WTC11 (cell line): Measurements from ENCODE around the gene ETV7. TPM values are rescaled to one million over a fixed set of nuclear protein-coding genes. Genes with fewer than 3 reads are reported as not detected.
A peak's percentile ranks its signal among the peaks of the same experiment; 100 is the strongest.

Source experiments
- ATAC-seq: fragments of 200-7000 bp; cut with Tn5 transposase; 2 replicates; pipeline ENCODE4 v1.10.0; 2021; ENCODE audit warnings: mild to moderate bottlenecking, moderate library complexity
- CTCF ChIA-PET: fragments of 300-600 bp; sonication (Branson Sonifier 250); formaldehyde crosslinking; loops from one replicate; lab custom pipeline; 2021; ENCODE audit warnings: antibody characterized with exemption; lab: Charles Lee
- POLR2A ChIA-PET: fragments of 350-600 bp; sonication (Branson Sonifier 250); formaldehyde crosslinking; loops from one replicate; lab custom pipeline; 2021; ENCODE audit warnings: antibody characterized with exemption; lab: Charles Lee
- DNase-seq: peaks from one replicate; pipeline ENCODE4 v3.0.0; 2021; ENCODE audit warnings: low spot score
- H3K27ac Mint-ChIP-seq: 2 replicates; pipeline ENCODE4 v1.8.0; 2021; ENCODE audit warnings: mixed read lengths
- H3K27me3 Mint-ChIP-seq: 2 replicates; pipeline ENCODE4 v1.8.0; 2021; ENCODE audit warnings: low read depth, mild to moderate bottlenecking, moderate library complexity, mixed read lengths
- H3K36me3 Mint-ChIP-seq: 2 replicates; pipeline ENCODE4 v1.8.0; 2021; ENCODE audit warnings: mixed read lengths
- H3K4me1 Mint-ChIP-seq: 2 replicates; pipeline ENCODE4 v1.8.0; 2022; ENCODE audit warnings: mixed read lengths
- H3K4me3 Mint-ChIP-seq: 2 replicates; pipeline ENCODE4 v1.8.0; 2021; ENCODE audit warnings: mild to moderate bottlenecking, moderate library complexity, mixed read lengths
- H3K9me3 Mint-ChIP-seq: 2 replicates; pipeline ENCODE4 v1.8.0; 2021; ENCODE audit warnings: mixed read lengths
- EMX1 ChIP-seq: fragments of 250-450 bp; sonication (Bioruptor Pico); IDR thresholded peaks from 2 replicates; pipeline ENCODE4 v1.8.0; 2021; ENCODE audit warnings: mild to moderate bottlenecking
- GABPB1 ChIP-seq: sonication (generic); formaldehyde crosslinking; IDR thresholded peaks from 2 replicates; pipeline ENCODE4 v1.8.1; 2023; ENCODE audit warnings: mild to moderate bottlenecking, missing genetic modification reagents
- IRF2 ChIP-seq: sonication (generic); formaldehyde crosslinking; IDR thresholded peaks from 2 replicates; pipeline ENCODE4 v1.8.0; 2022; ENCODE audit warnings: low read depth, missing genetic modification reagents, borderline replicate concordance
- JAZF1 ChIP-seq: fragments of 250-450 bp; sonication (Bioruptor Pico); IDR thresholded peaks from 2 replicates; pipeline ENCODE4 v1.9.0; 2021; ENCODE audit warnings: moderate library complexity, mild to moderate bottlenecking, inconsistent platforms
- NFYB ChIP-seq: sonication (generic); formaldehyde crosslinking; conservative IDR thresholded peaks from 2 replicates; pipeline ENCODE4 v1.8.0; 2022; ENCODE audit warnings: low read depth, missing genetic modification reagents
- NR1H2 ChIP-seq: sonication (generic); formaldehyde crosslinking; IDR thresholded peaks from 2 replicates; pipeline ENCODE4 v1.9.0; 2021; ENCODE audit warnings: mild to moderate bottlenecking, moderate library complexity, missing genetic modification reagents
- TCF7 ChIP-seq: sonication (generic); formaldehyde crosslinking; IDR thresholded peaks from 2 replicates; pipeline ENCODE4 v1.8.0; 2022; ENCODE audit warnings: mild to moderate bottlenecking, low read depth, missing genetic modification reagents, moderate library complexity
- ZNF232 ChIP-seq: sonication (generic); formaldehyde crosslinking; IDR thresholded peaks from 2 replicates; pipeline ENCODE4 v1.8.0; 2022; ENCODE audit warnings: mild to moderate bottlenecking, missing genetic modification reagents
- ZNF317 ChIP-seq: sonication (generic); formaldehyde crosslinking; IDR thresholded peaks from 2 replicates; pipeline ENCODE4 v1.8.1; 2023; ENCODE audit warnings: low read depth, mild to moderate bottlenecking, moderate library complexity, missing genetic modification reagents, borderline replicate concordance
- total RNA-seq: library from RNA; stranded (reverse); gene quantifications from 3 replicates; pipeline ENCODE4 v1.2.3, GENCODE V29; 2021
- TF ChIP-seq, protein P1 (sequence below): fragments of 250-450 bp; sonication (Bioruptor Pico); IDR thresholded peaks from 2 replicates; pipeline ENCODE4 v1.9.0; 2021; ENCODE audit warnings: mild to moderate bottlenecking
- TF ChIP-seq, protein P2 (sequence below): sonication (generic); formaldehyde crosslinking; IDR thresholded peaks from 2 replicates; pipeline ENCODE4 v1.8.1; 2022; ENCODE audit warnings: missing genetic modification reagents, borderline replicate concordance
- TF ChIP-seq, protein P3 (sequence below): sonication (generic); formaldehyde crosslinking; IDR thresholded peaks from 2 replicates; pipeline ENCODE4 v1.8.1; 2022; ENCODE audit warnings: mild to moderate bottlenecking, missing genetic modification reagents, moderate library complexity, borderline replicate concordance
- TF ChIP-seq, protein P4 (sequence below): sonication (generic); formaldehyde crosslinking; IDR thresholded peaks from 2 replicates; pipeline ENCODE4 v1.8.1; 2022; ENCODE audit warnings: low read depth, mild to moderate bottlenecking, moderate library complexity, missing genetic modification reagents, borderline replicate concordance
- TF ChIP-seq, protein P5 (sequence below): sonication (generic); formaldehyde crosslinking; IDR thresholded peaks from 2 replicates; pipeline ENCODE4 v1.8.1; 2023; ENCODE audit warnings: mild to moderate bottlenecking, moderate library complexity, missing genetic modification reagents
- TF ChIP-seq, protein P6 (sequence below): sonication (generic); formaldehyde crosslinking; IDR thresholded peaks from 2 replicates; pipeline ENCODE4 v1.8.0; 2022; ENCODE audit warnings: missing genetic modification reagents
- TF ChIP-seq, protein P7 (sequence below): fragments of 200-600 bp; IDR thresholded peaks from 2 replicates; pipeline ENCODE4 v1.8.0; 2022; ENCODE audit warnings: antibody characterized with exemption

Gene ETV7
- total RNA-seq, 1 experiment from 2014 or later: 0.68 TPM

DNA sequence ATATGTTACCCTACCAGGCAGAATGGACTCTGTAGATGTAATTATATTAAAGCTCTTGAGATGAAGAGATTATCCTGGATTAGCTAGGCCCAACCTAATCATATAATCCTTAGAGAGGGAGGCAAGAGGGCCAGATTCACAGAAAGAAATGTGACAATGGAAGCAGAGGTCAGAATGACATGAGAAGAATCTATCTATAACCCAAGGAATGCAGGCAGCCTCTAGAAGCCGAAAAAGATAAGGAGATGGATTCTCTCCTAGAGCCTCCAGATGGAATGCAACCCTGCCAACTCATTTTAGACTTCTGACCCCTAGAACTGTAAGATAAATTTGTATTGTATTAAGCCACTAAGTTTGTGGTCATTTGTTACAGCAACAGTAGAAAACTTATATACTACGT is 42.9 kb upstream of the ETV7 start:
- H3K9me3 Mint-ChIP-seq: no peaks in the 10 kb centered on the region
- ChIA-PET POLR2A (interaction anchor here (0.6 kb wide), 1 partner anchor 371 kb away, joined by 4 read pairs; no protein-coding TSS in a partner anchor), CTCF (interaction anchor here (0.5 to 2.5 kb wide), 3 partner anchors 13 to 28 kb away, joined by 3 to 20 read pairs (median 3); partner anchors contain the start of gene KCTD20)
- H3K4me3 Mint-ChIP-seq: no peak overlapping the region
- no peak overlapping the region for H3K27ac Mint-ChIP-seq
- TF ChIP-seq, protein P1, sequence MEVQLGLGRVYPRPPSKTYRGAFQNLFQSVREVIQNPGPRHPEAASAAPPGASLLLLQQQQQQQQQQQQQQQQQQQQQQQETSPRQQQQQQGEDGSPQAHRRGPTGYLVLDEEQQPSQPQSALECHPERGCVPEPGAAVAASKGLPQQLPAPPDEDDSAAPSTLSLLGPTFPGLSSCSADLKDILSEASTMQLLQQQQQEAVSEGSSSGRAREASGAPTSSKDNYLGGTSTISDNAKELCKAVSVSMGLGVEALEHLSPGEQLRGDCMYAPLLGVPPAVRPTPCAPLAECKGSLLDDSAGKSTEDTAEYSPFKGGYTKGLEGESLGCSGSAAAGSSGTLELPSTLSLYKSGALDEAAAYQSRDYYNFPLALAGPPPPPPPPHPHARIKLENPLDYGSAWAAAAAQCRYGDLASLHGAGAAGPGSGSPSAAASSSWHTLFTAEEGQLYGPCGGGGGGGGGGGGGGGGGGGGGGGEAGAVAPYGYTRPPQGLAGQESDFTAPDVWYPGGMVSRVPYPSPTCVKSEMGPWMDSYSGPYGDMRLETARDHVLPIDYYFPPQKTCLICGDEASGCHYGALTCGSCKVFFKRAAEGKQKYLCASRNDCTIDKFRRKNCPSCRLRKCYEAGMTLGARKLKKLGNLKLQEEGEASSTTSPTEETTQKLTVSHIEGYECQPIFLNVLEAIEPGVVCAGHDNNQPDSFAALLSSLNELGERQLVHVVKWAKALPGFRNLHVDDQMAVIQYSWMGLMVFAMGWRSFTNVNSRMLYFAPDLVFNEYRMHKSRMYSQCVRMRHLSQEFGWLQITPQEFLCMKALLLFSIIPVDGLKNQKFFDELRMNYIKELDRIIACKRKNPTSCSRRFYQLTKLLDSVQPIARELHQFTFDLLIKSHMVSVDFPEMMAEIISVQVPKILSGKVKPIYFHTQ (CRISPR knock-in tag): no peak
- TF ChIP-seq NR1H2 (CRISPR knock-in tag): no peak
- no peak for TF ChIP-seq ZNF317 (CRISPR knock-in tag)
- TF ChIP-seq, protein P2, sequence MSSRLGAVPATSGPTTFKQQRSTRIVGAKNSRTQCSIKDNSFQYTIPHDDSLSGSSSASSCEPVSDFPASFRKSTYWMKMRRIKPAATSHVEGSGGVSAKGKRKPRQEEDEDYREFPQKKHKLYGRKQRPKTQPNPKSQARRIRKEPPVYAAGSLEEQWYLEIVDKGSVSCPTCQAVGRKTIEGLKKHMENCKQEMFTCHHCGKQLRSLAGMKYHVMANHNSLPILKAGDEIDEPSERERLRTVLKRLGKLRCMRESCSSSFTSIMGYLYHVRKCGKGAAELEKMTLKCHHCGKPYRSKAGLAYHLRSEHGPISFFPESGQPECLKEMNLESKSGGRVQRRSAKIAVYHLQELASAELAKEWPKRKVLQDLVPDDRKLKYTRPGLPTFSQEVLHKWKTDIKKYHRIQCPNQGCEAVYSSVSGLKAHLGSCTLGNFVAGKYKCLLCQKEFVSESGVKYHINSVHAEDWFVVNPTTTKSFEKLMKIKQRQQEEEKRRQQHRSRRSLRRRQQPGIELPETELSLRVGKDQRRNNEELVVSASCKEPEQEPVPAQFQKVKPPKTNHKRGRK (CRISPR knock-in tag): no peak
- TF ChIP-seq IRF2 (CRISPR knock-in tag): no peak
- TF ChIP-seq TCF7 (CRISPR knock-in tag): no peak
- TF ChIP-seq EMX1: no peak
- TF ChIP-seq, protein P3, sequence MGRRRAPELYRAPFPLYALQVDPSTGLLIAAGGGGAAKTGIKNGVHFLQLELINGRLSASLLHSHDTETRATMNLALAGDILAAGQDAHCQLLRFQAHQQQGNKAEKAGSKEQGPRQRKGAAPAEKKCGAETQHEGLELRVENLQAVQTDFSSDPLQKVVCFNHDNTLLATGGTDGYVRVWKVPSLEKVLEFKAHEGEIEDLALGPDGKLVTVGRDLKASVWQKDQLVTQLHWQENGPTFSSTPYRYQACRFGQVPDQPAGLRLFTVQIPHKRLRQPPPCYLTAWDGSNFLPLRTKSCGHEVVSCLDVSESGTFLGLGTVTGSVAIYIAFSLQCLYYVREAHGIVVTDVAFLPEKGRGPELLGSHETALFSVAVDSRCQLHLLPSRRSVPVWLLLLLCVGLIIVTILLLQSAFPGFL: no peak
- TF ChIP-seq JAZF1 (CRISPR knock-in tag): no peak
- TF ChIP-seq, protein P4, sequence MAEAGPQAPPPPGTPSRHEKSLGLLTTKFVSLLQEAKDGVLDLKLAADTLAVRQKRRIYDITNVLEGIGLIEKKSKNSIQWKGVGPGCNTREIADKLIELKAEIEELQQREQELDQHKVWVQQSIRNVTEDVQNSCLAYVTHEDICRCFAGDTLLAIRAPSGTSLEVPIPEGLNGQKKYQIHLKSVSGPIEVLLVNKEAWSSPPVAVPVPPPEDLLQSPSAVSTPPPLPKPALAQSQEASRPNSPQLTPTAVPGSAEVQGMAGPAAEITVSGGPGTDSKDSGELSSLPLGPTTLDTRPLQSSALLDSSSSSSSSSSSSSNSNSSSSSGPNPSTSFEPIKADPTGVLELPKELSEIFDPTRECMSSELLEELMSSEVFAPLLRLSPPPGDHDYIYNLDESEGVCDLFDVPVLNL (CRISPR knock-in tag): no peak
- TF ChIP-seq ZNF232 (CRISPR knock-in tag): no peak
- TF ChIP-seq, protein P5, sequence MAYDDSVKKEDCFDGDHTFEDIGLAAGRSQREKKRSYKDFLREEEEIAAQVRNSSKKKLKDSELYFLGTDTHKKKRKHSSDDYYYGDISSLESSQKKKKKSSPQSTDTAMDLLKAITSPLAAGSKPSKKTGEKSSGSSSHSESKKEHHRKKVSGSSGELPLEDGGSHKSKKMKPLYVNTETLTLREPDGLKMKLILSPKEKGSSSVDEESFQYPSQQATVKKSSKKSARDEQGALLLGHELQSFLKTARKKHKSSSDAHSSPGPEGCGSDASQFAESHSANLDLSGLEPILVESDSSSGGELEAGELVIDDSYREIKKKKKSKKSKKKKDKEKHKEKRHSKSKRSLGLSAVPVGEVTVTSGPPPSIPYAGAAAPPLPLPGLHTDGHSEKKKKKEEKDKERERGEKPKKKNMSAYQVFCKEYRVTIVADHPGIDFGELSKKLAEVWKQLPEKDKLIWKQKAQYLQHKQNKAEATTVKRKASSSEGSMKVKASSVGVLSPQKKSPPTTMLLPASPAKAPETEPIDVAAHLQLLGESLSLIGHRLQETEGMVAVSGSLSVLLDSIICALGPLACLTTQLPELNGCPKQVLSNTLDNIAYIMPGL: no peak
- TF ChIP-seq GABPB1 (CRISPR knock-in tag): no peak
- TF ChIP-seq NFYB (CRISPR knock-in tag): no peak
- TF ChIP-seq, all 79 proteins: peak for 0
- Mint-ChIP-seq H3K36me3 (no peaks in the 10 kb centered on the region), H3K4me1 (no peaks in the 10 kb centered on the region; the same call in 1 of the 2 replicates), H3K27me3 (no peaks in the 10 kb centered on the region)
- ATAC-seq: no peak
- DNase-seq: no peak

DNA sequence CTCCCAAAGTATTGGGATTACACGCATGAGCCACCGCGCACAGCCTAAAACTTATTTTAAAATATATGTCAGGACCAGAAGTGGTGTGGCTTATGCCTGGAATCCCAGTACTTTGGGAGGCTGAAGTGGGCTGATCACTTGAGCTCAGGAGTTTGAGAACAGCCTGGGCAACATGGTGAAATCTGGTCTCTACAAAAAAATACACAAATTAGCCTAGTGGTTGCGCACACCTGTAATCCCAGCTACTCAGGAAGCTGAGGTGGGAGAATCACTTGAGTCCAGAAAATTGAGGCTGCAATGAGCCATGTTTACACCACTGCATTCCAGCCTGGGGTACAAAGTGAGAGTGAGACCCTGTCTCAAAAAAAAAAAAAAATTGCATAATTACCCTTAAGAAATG is 41.4 kb upstream of the ETV7 start:
- H3K27ac Mint-ChIP-seq: no peak overlapping the region
- H3K4me1 Mint-ChIP-seq: peaks cover under 1% of the 10 kb centered on the region
- POLR2A ChIA-PET: no interaction called here
- no peaks in the 10 kb centered on the region for H3K9me3 Mint-ChIP-seq
- CTCF ChIA-PET: interaction anchor here (0.6 to 2.5 kb wide), 32 partner anchors 10 to 1764 kb away, joined by 3 to 20 read pairs (median 3); partner anchors contain the start of gene KCTD20
- no peak for DNase-seq
- no peaks in the 10 kb centered on the region for H3K36me3 Mint-ChIP-seq
- H3K27me3 Mint-ChIP-seq: no peaks in the 10 kb centered on the region
- ATAC-seq: peak; percentile 68
- no peak overlapping the region for H3K4me3 Mint-ChIP-seq
- TF ChIP-seq, protein P6, sequence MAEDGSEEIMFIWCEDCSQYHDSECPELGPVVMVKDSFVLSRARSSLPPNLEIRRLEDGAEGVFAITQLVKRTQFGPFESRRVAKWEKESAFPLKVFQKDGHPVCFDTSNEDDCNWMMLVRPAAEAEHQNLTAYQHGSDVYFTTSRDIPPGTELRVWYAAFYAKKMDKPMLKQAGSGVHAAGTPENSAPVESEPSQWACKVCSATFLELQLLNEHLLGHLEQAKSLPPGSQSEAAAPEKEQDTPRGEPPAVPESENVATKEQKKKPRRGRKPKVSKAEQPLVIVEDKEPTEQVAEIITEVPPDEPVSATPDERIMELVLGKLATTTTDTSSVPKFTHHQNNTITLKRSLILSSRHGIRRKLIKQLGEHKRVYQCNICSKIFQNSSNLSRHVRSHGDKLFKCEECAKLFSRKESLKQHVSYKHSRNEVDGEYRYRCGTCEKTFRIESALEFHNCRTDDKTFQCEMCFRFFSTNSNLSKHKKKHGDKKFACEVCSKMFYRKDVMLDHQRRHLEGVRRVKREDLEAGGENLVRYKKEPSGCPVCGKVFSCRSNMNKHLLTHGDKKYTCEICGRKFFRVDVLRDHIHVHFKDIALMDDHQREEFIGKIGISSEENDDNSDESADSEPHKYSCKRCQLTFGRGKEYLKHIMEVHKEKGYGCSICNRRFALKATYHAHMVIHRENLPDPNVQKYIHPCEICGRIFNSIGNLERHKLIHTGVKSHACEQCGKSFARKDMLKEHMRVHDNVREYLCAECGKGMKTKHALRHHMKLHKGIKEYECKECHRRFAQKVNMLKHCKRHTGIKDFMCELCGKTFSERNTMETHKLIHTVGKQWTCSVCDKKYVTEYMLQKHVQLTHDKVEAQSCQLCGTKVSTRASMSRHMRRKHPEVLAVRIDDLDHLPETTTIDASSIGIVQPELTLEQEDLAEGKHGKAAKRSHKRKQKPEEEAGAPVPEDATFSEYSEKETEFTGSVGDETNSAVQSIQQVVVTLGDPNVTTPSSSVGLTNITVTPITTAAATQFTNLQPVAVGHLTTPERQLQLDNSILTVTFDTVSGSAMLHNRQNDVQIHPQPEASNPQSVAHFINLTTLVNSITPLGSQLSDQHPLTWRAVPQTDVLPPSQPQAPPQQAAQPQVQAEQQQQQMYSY (CRISPR knock-in tag): no peak
- TF ChIP-seq, protein P7, sequence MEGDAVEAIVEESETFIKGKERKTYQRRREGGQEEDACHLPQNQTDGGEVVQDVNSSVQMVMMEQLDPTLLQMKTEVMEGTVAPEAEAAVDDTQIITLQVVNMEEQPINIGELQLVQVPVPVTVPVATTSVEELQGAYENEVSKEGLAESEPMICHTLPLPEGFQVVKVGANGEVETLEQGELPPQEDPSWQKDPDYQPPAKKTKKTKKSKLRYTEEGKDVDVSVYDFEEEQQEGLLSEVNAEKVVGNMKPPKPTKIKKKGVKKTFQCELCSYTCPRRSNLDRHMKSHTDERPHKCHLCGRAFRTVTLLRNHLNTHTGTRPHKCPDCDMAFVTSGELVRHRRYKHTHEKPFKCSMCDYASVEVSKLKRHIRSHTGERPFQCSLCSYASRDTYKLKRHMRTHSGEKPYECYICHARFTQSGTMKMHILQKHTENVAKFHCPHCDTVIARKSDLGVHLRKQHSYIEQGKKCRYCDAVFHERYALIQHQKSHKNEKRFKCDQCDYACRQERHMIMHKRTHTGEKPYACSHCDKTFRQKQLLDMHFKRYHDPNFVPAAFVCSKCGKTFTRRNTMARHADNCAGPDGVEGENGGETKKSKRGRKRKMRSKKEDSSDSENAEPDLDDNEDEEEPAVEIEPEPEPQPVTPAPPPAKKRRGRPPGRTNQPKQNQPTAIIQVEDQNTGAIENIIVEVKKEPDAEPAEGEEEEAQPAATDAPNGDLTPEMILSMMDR: peak; percentile 61
